GDM1 (cell line): ENCODE measurements around the gene B3GAT1.
A peak's percentile ranks its signal among the peaks of the same experiment; 100 is the strongest.

Experiments
- DNase-seq: peaks from one replicate; lab custom pipeline; 2025; lab: John Stamatoyannopoulos, UW

B3GAT1 gene

DNA sequence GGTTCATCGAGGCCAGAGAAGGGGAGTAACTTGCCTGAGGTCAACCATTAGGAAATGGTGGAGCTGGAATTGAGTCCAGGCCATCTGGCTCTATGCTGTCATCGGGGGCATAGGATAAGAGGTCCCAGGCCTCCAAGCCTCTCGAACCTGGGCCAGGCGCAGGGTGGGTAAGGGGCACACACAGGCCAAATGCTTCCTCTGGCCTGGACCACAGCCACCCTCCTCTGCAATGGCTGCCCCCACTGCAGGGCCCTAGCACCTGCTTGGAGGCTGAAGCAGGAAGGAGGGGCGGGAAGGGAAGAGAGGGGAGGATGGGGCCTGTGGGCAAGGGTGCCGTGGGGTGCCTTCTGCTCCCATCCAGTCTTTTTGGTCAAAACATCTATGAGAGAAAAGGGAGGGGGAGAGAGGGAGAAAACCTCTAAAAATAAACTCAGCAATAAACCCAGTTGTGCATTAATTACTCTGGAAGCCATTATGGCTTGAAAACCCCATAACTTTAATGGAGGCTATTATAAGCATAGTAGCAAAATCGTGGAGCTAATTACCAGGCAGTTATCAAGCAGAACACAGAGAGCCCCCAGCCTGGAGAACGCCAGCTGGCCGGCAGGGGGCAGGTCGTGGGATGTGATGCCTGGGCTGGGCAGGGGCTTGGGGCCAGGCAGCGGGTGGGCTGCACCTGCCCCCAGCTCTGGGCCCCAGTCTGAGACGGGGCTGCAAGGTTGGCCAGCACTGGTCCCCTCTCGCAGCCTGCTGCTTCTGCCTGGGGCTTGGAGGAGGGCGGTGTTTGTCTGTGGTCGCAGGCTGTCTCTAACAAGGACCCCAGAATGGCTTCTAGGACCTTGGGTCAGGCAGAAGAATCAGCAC is 21.1 kb downstream of the B3GAT1 start:
- DNase-seq = no peak

- DNase-seq = no peak
Measured at GRCh38 chr11:134389464-134390180, 22.4 kb downstream of the B3GAT1 start.

- DNase-seq = no peak
Measured at GRCh38 chr11:134388590-134388989, 23.5 kb downstream of the B3GAT1 start.

GRCh38 chr11:134387501-134387900 is 24.5 kb downstream of the B3GAT1 start:
- DNase-seq = no peak

GRCh38 chr11:134386945-134387344 is 25.1 kb downstream of the B3GAT1 start:
- peak; percentile 12 for DNase-seq

DNA sequence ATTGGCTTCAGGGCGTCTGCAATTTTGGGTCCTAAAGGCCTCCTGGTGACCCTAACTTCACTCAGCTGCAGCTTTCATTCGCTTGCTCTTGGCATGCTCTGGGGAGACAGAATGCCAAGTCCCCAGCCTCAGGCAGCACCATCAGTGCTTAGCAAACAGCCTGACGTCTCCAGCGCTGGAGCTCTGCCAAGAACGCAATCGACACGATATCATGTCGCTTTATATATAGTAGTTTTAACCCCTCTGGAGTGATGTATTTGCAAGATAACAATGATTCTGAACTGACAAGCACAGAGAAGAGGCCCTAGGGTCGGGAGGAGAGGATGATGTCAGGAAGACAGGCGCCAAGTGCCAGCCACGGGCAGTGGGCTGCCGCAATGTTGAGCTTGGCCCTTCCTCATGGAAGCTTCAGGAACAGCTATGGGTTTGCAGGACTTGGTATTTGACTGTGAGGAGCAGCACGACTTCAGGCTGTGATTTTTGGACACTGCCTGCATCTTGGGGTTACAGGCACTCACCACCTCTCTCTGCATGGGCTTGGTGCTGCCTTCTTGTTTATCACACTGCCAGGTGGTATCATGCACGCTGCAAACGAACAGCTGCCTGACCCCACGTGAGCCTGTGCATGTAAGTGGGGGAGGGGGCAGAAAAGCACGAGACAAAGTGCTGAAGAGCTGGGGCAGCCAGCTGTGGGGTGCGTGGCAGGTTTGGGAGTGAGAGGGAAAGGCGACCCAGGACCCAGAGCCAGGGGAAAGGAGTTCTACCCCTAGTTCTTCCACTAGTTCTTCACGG is 26.1 kb downstream of the B3GAT1 start:
- no peak for DNase-seq

- no peak for DNase-seq
Measured at GRCh38 chr11:134385171-134385570, 26.9 kb downstream of the B3GAT1 start.

DNA sequence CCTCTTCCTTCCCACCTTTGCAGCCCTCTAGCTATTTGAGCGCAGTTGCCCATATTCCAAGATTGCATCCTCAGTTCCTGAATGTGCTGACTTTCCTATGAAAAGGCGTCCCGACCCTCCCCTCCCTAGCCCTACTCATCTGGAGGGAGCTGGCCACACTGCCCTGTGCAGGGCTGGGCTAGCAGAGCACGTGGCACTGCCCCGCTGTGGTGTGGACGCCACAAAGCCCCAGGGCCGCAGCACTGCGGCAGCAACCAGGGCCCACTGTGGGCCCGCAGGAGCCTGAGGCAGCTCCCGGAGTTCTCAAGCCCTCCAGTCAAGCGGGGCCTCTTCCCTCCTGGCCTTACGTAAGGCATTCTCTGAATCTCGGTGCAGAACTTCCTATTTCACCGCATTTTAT is 27.6 kb downstream of the B3GAT1 start:
- DNase-seq = no peak

GRCh38 chr11:134383576-134384221 is 28.3 kb downstream of the B3GAT1 start:
- DNase-seq = no peak

- DNase-seq = no peak
Measured at GRCh38 chr11:134382830-134383229, 29.2 kb downstream of the B3GAT1 start.

GRCh38 chr11:134382257-134382656 is 29.8 kb downstream of the B3GAT1 start:
- DNase-seq = no peak

DNA sequence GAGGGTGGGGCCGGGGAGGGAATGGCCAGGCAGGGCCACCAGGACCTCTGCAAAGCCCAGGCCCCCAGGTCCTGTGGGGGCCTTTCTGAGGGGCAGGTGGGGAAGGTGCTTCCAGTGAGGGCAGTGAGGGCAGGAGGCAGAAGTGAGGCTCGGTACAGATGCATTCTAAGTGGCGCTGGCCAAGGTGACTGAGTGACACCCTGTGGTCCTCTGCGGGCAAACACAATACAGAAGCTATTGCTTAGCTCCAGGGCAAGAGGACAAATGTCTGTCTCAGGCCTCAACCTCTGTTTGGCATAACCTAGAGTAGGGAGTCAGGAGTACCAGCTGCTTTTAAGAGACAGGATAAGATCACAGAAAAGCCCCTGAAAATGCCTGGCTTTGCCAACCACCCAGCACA is 31.3 kb downstream of the B3GAT1 start:
- DNase-seq = no peak

DNA sequence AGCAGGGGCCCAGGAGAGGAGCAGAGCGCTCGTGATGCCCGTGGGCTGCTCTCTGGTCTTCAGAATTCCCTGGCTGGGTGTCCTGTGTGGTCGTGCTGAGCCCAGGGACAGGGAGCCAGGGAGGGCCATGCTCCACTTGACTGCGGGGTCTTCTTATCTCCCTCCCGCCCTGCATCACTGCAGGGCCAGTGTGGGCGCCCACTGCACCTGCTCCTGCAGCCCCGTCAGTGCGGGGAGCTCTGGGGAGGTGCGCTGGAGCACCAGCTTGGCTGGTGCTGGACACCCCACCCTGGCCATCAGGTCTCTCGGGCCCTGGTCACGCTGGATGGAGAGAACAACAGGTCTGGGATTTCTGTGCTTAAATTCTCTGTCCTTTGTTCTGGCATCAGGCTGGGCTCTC is 31.8 kb downstream of the B3GAT1 start:
- DNase-seq = no peak

- no peak for DNase-seq
Measured at GRCh38 chr11:134379241-134379640, 32.8 kb downstream of the B3GAT1 start.

- no peak for DNase-seq
Measured at GRCh38 chr11:134377876-134378275, 34.2 kb downstream of the B3GAT1 start.

DNA sequence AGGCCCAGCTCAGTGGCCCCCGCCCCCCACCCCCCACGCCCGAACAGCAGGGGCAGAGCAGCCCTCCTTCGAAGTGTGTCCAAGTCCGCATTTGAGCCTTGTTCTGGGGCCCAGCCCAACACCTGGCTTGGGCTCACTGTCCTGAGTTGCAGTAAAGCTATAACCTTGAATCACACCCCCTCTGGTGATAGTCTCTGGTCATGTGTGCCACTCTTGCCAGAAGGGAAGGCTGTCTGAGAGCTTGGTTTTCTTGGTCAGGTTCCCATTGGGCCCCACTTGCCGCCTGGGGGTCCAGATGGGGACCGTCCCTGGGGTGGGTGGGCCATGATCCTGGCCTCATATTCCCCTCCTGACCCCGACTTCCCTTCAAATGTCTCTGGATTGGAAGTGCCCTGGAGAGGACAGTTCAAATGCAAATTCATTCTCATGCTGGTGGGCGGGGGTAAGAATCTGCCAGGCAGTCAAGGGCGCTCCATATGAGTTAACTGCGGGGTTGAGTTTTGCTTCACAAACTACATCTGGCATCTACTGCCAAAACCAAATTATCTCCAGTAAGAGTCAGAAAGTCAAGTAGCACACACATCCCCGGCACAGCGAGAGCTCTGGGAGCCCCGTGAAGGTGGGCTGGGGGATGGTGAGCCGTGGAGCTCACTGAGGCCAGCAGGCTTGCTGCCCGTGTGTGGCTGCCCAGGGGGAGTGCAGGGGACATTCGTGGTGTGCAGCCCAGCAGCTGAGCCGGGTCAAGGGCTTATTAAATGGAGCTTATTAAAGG is 35.7 kb downstream of the B3GAT1 start:
- no peak for DNase-seq

GRCh38 chr11:134374891-134375550 is 37.0 kb downstream of the B3GAT1 start:
- DNase-seq = no peak

DNA sequence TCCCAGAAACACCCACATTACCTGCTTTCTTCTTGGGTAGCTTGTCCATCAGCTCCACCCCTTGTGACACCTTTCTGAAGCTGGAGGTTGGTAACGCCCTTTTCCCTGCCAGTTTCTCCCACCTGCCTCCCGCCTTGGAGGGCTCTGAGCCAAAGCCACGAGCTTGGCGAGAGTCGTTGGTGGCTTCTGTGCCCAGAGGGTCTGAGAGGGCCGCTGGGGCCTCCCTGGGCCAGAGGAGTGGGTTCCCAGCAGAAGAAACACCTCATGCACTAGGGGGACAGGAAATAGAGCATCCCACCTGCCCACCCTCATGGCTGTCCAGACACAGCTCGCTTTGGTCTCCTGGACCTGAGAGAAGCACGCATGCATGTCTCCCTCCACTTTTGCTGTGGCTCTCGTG is 37.9 kb downstream of the B3GAT1 start:
- DNase-seq = no peak

DNA sequence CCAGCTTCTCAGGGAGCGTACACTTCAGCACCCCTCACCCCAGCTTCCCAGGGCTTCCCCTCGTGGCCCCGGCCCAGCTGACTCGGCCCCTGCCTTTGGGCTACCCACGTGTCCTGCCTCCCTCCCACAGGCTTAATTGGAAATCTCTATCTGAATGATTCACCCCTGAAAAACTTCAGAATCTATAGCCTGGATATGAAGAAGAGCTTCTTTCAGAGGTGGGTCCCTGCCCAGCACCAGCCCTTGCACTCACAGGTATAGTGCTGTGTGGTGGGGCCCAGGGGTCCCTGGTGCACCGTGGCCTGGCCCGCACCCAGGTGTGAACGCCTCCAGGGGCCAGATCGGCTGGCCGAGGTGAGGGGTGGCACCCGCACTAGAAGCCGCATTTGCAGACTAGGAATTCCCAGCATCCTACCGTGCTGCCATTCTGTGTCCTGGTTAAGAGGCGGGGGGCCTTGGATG is 38.4 kb downstream of the B3GAT1 start:
- DNase-seq = no peak

- DNase-seq = no peak
Measured at GRCh38 chr11:134372961-134373360, 39.1 kb downstream of the B3GAT1 start.

- DNase-seq = no peak
Measured at GRCh38 chr11:134372536-134372935, 39.5 kb downstream of the B3GAT1 start.
